NK-92 (cell line): Measurements from ENCODE around the gene AP3B1.

Source experiments
- DNase-seq: peaks from one replicate; lab custom pipeline; 2025; ENCODE audit not compliant: unreplicated experiment; lab: John Stamatoyannopoulos, UW

The AP3B1 gene

DNA sequence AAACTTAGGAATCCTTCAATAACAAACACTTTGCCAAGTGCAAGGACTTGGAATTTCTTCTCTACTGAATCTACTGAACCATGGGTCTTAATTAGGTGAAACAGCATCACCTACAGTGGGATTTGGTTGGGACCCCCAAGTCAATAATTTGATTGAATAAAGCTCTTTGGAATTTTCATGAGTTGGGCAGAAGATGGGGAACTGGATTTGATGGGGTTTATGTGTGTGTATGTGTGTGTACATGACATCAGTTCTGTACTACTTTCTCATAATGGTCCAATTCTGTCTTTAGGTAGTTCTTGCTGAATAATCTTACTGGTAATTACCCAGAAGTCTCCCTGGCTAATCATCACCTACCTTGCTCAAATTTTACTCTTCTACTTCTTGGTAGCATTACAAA is 319.9 kb downstream of the AP3B1 start:
- no peak for DNase-seq

GRCh38 chr5:77973253-77973609 is 321.3 kb downstream of the AP3B1 start:
- DNase-seq, result no peak

DNA sequence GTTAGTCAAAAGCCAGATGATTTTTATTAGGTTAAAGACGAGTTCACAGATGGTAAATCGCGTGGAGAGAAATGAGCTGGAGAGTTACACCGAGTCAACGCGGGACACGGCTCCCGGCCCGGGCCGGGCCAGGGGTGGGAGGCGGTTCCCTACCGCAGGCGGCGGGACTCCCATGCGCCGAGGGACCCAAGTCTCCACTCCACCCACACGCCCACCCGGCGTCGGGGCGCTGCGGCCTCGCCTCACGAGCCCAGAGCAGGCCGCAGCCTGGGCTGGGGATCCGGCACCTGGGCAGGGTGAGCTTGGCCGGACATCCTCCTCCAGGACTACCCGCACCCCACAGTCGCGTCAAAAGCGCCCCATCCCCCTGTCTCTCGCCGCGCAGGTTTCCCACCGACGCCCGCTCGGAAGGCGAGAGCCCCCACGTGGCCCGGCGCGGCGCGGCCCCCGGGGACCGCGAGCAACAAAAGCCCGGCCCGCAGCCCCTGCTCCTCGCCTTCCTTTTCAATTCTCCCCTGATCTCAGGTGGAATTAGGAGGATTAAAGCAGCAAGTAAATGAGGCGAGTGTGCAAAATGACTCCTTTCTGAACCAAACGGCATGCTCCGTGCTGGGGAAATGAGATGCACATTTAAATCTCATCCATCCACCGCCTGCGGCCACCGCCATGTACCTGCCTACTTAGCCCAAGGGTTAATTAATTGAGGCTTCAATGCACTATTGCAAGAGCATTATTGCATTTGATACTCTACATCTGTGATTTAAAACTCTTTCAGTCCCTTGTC is 321.8 kb downstream of the AP3B1 start:
- DNase-seq, result no peak

DNA sequence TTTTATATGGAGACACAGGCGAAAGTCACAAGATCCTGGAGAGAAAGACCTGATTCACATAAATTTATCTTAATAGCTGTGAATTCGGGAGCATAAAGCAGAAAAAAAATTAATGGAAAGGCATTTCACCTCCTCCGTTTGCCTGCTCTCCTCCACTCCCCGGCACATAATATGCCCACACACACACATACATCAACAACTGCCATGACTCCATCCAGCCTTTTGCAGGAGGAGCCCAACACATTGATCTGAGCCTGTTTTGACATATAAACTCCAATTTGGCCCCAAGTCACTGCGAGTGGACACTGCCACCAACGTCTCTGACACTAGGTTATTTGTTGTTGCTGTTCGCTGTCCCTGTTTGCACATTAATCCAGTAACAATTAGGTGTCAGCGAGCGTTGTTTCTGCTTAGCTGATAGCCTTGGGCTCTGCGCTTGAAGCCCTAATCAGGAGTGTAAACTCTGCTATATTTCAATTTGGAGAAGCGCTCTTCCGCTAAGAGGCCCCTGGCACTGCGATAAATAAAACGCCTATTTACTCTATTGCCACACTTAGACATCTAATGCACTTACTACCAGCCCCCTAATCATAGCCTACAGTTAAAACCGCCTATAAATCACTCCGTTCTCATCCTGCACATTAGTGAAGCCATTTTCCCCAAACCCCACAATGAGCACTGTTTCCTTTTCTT is 322.6 kb downstream of the AP3B1 start:
- DNase-seq, result no peak

DNA sequence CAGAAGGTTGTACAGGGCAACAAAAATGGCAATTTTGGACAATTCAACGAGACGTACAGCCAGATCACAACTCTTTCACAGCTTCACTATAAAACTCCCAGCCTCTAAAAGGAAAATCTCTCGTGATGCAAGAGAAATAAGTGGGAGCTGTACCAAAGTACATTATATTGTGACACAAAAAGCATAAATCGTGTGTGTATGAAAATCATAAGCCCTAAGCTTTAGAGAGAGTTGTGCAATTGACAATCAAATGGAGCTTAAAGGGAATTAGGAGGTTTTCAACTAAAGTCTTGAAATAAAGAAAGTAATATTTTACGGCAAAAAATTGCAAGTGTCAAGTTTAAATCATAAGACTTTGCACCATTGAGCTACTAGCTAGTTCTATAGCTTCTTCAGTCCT is 323.6 kb downstream of the AP3B1 start:
- DNase-seq, result no peak

DNA sequence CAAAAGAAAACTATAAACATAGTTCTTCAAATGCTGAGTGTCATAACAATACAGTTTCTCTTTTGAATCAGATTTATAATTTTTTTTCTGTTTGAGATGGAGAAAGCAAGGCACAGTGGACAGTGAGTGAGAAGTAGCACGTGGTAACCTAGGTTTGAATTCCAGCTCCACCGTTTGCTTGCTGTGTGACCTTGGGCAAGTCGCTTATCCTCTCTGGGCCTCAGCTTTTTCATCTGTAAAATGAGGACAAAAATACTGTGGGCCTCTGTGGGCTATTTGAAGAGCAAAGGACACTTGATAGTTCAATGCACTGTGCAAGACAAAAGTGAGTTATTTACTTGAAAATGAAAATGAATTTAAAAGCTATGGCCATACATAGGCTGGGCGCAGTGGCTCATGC is 330.7 kb downstream of the AP3B1 start:
- DNase-seq, result no peak

- no peak for DNase-seq
Measured at GRCh38 chr5:77960863-77961396, 333.6 kb downstream of the AP3B1 start.

GRCh38 chr5:77960305-77960704 is 334.2 kb downstream of the AP3B1 start:
- no peak for DNase-seq

DNA sequence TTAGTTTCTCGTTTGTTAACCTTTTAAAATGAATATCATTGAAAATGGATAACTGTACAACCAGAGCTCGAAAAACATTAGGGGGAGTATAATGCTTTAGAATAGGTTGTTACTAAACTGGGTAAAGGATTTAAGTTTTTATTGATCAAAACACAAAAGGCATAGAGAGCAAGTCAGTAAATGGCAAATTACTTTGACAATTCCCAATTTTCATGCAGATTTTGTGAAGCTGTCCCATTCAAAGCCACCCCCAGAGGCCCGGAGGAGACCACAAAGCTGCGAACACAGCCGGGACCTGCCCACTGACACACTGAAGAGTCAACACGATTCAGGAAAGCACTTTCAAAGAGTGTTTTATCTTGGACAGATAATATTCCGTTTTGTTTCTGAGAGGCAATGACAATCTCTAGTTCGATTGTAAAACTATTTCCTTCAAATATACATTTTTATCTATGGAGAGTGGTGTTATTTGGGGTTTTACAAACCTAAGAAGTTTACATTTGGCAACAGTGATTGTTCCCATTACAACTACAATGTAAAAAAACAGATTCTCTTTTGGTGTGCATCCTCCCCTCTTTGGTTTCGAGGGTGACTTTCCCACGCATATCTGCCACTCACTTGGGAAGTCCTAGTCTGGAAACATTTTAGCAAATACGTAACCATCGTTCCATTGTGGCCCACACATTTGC is 335.7 kb downstream of the AP3B1 start:
- DNase-seq, result no peak

GRCh38 chr5:77957931-77958521 is 336.5 kb downstream of the AP3B1 start:
- DNase-seq, result no peak

DNA sequence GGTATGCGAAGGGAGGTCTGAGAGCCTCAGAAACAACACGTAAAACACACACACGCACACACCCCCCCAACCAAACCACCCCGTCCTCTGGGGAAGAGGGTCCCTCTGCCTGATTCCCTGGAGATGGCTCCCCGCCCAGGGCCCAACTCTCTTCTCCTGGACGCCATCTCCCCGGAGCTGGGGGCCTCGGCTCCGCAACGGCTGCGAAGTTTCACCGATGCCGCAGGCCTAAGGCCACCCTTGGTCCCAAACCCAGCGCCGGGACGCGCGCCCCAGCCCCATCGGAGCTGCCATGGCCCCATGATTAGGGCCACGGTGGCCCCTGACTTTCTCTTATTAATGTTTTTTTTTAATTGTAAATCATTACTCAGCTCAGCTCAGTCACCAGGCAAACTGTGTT is 337.0 kb downstream of the AP3B1 start:
- DNase-seq, result no peak

DNA sequence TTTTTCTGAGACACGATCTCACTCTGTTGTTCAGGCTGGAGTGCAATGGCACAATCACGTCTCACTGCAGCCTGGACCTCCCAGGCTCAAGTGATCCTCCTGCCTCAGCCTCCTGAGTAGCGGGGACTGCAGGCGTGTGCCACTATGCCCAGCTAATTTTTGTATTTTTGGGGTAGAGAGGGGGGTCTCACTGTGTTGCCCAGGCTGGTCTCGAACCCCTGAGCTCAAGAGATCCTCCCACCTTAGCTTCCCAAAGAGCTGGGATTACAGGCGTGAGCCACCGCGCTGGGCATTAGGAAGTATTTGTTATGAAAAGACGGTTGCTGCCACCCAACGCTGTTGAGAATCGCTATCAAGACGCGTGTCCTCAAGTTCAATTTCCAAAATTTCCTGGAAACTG is 337.4 kb downstream of the AP3B1 start:
- no peak for DNase-seq

DNA sequence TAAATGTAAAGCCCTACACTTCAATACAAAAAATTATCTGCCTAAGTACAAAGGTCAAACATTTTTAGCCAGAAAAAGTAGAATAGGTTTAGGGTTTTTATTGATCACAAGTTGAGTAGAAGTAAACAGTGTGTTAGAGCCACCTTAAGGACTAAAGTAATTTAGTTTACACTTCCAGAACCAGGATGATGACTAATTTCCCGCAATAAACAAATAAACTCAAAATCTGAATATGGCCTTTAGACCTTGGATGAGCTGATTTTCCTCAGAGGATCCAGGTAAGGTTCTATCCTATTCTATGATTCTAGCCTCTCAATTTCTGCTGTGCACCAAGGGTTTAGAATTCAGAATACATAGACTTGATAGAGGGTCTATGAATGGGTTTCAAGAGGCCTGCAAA is 338.9 kb downstream of the AP3B1 start:
- no peak for DNase-seq

DNA sequence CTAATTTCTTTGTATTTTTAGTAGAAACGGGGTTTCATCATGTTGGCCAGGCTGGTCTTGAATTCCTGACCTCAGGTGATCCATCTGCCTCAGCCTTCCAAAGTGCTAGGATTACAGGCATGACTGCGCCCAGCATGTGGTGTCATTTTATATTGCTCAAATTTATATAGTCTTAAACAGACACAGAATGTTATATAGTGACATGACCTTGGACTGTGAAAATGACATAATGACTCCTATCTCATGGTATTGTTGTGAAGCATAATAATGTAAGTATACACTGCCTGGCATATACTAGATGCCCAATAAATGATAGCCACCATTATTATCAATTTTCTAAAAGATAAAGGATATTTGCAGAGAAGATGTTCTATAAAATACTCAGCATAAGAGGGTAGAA is 341.1 kb downstream of the AP3B1 start:
- DNase-seq, result no peak

DNA sequence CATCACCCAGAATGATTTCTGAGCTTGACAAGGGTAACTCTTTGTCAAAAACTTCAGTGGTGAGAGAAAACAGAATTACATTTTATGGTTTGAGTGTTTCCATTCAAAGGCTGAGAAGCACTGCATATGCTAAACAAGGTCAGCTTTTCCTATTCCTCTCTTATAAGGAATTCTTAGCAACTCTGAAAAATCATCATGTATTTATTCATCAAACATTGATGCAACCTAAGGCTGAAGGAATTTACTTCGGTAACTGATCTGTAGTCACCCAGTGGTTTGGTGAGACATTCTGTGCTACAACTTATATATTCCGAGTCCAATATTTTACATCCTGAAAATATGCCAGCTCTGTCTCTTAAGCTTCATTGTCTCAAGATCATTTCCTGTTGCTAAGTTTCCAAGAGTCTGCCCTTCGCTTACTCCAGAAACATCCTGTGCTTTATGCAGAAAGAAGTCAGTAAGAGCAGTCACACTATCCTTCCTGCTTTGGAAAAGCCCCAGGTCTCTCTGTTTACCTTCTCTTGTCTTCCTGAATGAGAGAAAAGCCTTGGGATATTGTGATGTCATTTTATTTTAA is 341.8 kb downstream of the AP3B1 start:
- no peak for DNase-seq
